Tibial nerve (tissue), 4 donors: Measurements from ENCODE around the gene CDH22. TPM values are rescaled to one million over a fixed set of nuclear protein-coding genes. Genes with fewer than 3 reads are reported as not detected.

Experiments used
- DNase-seq, 2 donors: peaks; one replicate each; pipeline ENCODE4 v3.0.0-alpha.2; 2019; ENCODE audit warnings: low spot score in 2 of 2
- H3K27ac ChIP-seq, 4 donors: fragments of 200-600 bp; sonication (generic) in 3 of 4; one replicate each; pipeline ENCODE4 v1.5.1; 2017 to 2019; ENCODE audit warnings: mild to moderate bottlenecking in 1 of 4
- H3K27me3 ChIP-seq, 2 donors: fragments of 200-600 bp; sonication (generic) in 1 of 2; one replicate each; pipeline versions ENCODE4 v1.5.1 to v1.6.0; 2017 to 2019
- H3K36me3 ChIP-seq, 3 donors: fragments of 200-600 bp; sonication (generic); one replicate each; pipeline ENCODE4 v1.5.1; 2018 to 2019
- H3K4me1 ChIP-seq, 4 donors: fragments of 200-600 bp; sonication (generic) in 3 of 4; one replicate each; pipeline ENCODE4 v1.5.1; 2017 to 2019
- H3K4me3 ChIP-seq, 4 donors: fragments of 200-600 bp; sonication (generic) in 3 of 4; one replicate each; pipeline ENCODE4 v1.5.1; 2017 to 2019; ENCODE audit warnings: mild to moderate bottlenecking in 1 of 4, moderate library complexity in 1 of 4
- H3K9me3 ChIP-seq, 4 donors: fragments of 200-600 bp; sonication (generic) in 3 of 4; one replicate each; pipeline ENCODE4 v1.5.1; 2017 to 2019
- CTCF ChIP-seq, 5 experiments: fragments of 200-600 bp in 3 of 5; fragments of 450-650 bp in 2 of 5; sonication (generic) in 3 of 5; IDR thresholded peaks; one replicate each; pipeline ENCODE4 v1.5.1; 2016 to 2019; ENCODE audit warnings: antibody characterized with exemption in 5 of 5, mild to moderate bottlenecking in 3 of 5, moderate library complexity in 2 of 5
- EP300 ChIP-seq, 2 donors: sonication (generic); formaldehyde crosslinking; IDR thresholded peaks; one replicate each; pipeline ENCODE4 v1.6.1; 2017; ENCODE audit warnings: antibody characterized with exemption in 2 of 2, mild to moderate bottlenecking in 1 of 2
- POLR2A ChIP-seq, 2 donors: fragments of 450-650 bp; IDR thresholded peaks; one replicate each; pipeline ENCODE4 v1.6.1; 2017; ENCODE audit warnings: antibody characterized with exemption in 2 of 2, mild to moderate bottlenecking in 2 of 2, moderate library complexity in 2 of 2
- WGBS, 2 donors: methylation state at CpG; one replicate each; pipeline ENCODE4 v1.1.5; 2018; 5-methylcytosine and 5-hydroxymethylcytosine counted together
- total RNA-seq, 4 donors: library from RNA; depleted of rRNA; stranded (reverse); fragments of >200 nt; gene quantifications; one replicate each; pipeline ENCODE4 v1.1.0, GENCODE V29; 2016

CDH22 gene
- total RNA-seq, 4 donors from 2014 or later, result 0.20 to 1.0 (median 0.60) TPM; not detected in 1

GRCh38 chr20:46253391-46253790 is 54.9 kb downstream of the CDH22 start:
- TF ChIP-seq EP300 (IDR thresholded peaks at IDR 0.05) (no peak), CTCF (IDR thresholded peaks at IDR 0.05) (no peak), POLR2A (IDR thresholded peaks at IDR 0.05) (no peak)
- Histone ChIP-seq H3K9me3 (no peaks in the 10 kb centered on the region), H3K27me3 (peaks cover 0 to 79% of the 10 kb centered on the region in 2 donors), H3K36me3 (no peaks in the 10 kb centered on the region), H3K4me3 (no peak overlapping the region), H3K27ac (no peak overlapping the region), H3K4me1 (peaks cover 0 to 6% (median 0%) of the 10 kb centered on the region in 4 donors)
- DNase-seq, result no peak
- 4 to 8% methylated on average over 8 of the region's 8 CpGs for WGBS, 2 donors

- Histone ChIP-seq H3K36me3 (no peaks in the 10 kb centered on the region), H3K27me3 (peaks cover 0 to 81% of the 10 kb centered on the region in 2 donors), H3K27ac (no peak overlapping the region), H3K4me3 (no peak overlapping the region), H3K4me1 (peaks cover 0 to 6% (median 0%) of the 10 kb centered on the region in 4 donors), H3K9me3 (no peaks in the 10 kb centered on the region)
- no peak for TF ChIP-seq CTCF (IDR thresholded peaks at IDR 0.05)
- DNase-seq, result no peak
- 71% methylated on average over 8 of the region's 8 CpGs for WGBS, 2 donors
Measured at GRCh38 chr20:46252352-46253091, 55.8 kb downstream of the CDH22 start.

- Histone ChIP-seq H3K4me3 (no peak overlapping the region), H3K4me1 (peaks cover 0 to 6% (median 0%) of the 10 kb centered on the region in 4 donors), H3K27ac (no peak overlapping the region), H3K9me3 (no peaks in the 10 kb centered on the region), H3K36me3 (no peaks in the 10 kb centered on the region), H3K27me3 (peaks cover 0 to 87% of the 10 kb centered on the region in 2 donors)
- WGBS, 2 donors, result 7 to 26% methylated on average over 12 to 14 of the region's 56 CpGs
- DNase-seq, result no peak
- TF ChIP-seq CTCF (IDR thresholded peaks at IDR 0.05) (no peak), POLR2A (IDR thresholded peaks at IDR 0.05) (no peak), EP300 (IDR thresholded peaks at IDR 0.05) (no peak)
Measured at GRCh38 chr20:46251211-46251673, 57.1 kb downstream of the CDH22 start.

- H3K9me3 ChIP-seq, result no peaks in the 10 kb centered on the region
- peaks cover 0 to 87% of the 10 kb centered on the region in 2 donors for H3K27me3 ChIP-seq
- H3K4me1 ChIP-seq, result peaks cover 0 to 6% (median 0%) of the 10 kb centered on the region in 4 donors
- no peak overlapping the region for H3K4me3 ChIP-seq
- H3K27ac ChIP-seq, result no peak overlapping the region
- H3K36me3 ChIP-seq, result no peaks in the 10 kb centered on the region
- WGBS, 2 donors, result 4 to 10% methylated on average over 11 to 19 of the region's 19 CpGs
- no peak for DNase-seq
- TF ChIP-seq EP300 (IDR thresholded peaks at IDR 0.05), result no peak
- no peak for TF ChIP-seq CTCF (IDR thresholded peaks at IDR 0.05)
- TF ChIP-seq POLR2A (IDR thresholded peaks at IDR 0.05), result no peak
Measured at GRCh38 chr20:46250772-46251171, 57.5 kb downstream of the CDH22 start.

GRCh38 chr20:46249671-46250070 is 58.6 kb downstream of the CDH22 start:
- H3K36me3 ChIP-seq, result no peaks in the 10 kb centered on the region
- DNase-seq, result no peak
- H3K27me3 ChIP-seq, result peaks cover 0 to 93% of the 10 kb centered on the region in 2 donors
- no peak for TF ChIP-seq POLR2A (IDR thresholded peaks at IDR 0.05)
- TF ChIP-seq EP300 (IDR thresholded peaks at IDR 0.05), result no peak
- TF ChIP-seq CTCF (IDR thresholded peaks at IDR 0.05), result no peak
- 70 to 86% methylated on average over 3 of the region's 3 CpGs for WGBS, 2 donors
- no peaks in the 10 kb centered on the region for H3K4me1 ChIP-seq
- no peak overlapping the region for H3K27ac ChIP-seq
- H3K4me3 ChIP-seq, result no peak overlapping the region
- no peaks in the 10 kb centered on the region for H3K9me3 ChIP-seq
